PFSK-1 (cell line): Measurements from ENCODE around the gene CDC42EP4.

Source experiments
- FOXP2 ChIP-seq: optimal IDR thresholded peaks from 2 replicates; pipeline ENCODE3; 2011; ENCODE audit warnings: borderline replicate concordance, control low read depth, inconsistent platforms; ENCODE audit not compliant: insufficient read depth; ENCODE audit errors: extremely low read length, extremely low read depth
- POLR2AphosphoS5 ChIP-seq: IDR thresholded peaks from 2 replicates; pipeline ENCODE4 v1.6.1; 2012; ENCODE audit warnings: low read depth, mild to moderate bottlenecking, control low read depth, low read length, moderate library complexity
- REST ChIP-seq, 2 experiments: IDR thresholded peaks; 2 replicates each; pipeline versions ENCODE4 v1.6.1 to v1.8.0; 2011 to 2012; ENCODE audit warnings: low read depth in 2 of 2, low read length in 2 of 2, control low read depth in 1 of 2, inconsistent platforms in 1 of 2, mild to moderate bottlenecking in 1 of 2, moderate library complexity in 1 of 2; ENCODE audit not compliant: insufficient read depth in 1 of 2
- SIN3A ChIP-seq: IDR thresholded peaks from 2 replicates; pipeline ENCODE4 v1.6.1; 2012; ENCODE audit warnings: mild to moderate bottlenecking, low read length, moderate library complexity, borderline replicate concordance; ENCODE audit not compliant: insufficient read depth
- TAF1 ChIP-seq: IDR thresholded peaks from 2 replicates; pipeline ENCODE4 v1.6.1; 2012; ENCODE audit warnings: low read length, control low read depth, borderline replicate concordance; ENCODE audit not compliant: insufficient read depth

CDC42EP4 gene

GRCh38 chr17:73311428-73311780, 397 bp downstream of the CDC42EP4 start:
- TF ChIP-seq SIN3A = no peak
- TF ChIP-seq REST (IDR thresholded peaks at IDR 0.05; ENCODE audit: insufficient read depth in 1 of 2, low read depth in 2 of 2, low read length in 2 of 2) = no peak
- no peak for TF ChIP-seq FOXP2
- TF ChIP-seq POLR2AphosphoS5 = no peak
- TF ChIP-seq TAF1 = no peak

GRCh38 chr17:73309727-73310596, 1.8 kb downstream of the CDC42EP4 start:
- TF ChIP-seq TAF1 (no peak), REST (IDR thresholded peaks at IDR 0.05; ENCODE audit: insufficient read depth in 1 of 2, low read depth in 2 of 2, low read length in 2 of 2) (no peak), FOXP2 (no peak), SIN3A (no peak), POLR2AphosphoS5 (no peak)

- TF ChIP-seq FOXP2 (no peak), REST (IDR thresholded peaks at IDR 0.05; ENCODE audit: insufficient read depth in 1 of 2, low read depth in 2 of 2, low read length in 2 of 2) (no peak), SIN3A (no peak), POLR2AphosphoS5 (no peak), TAF1 (no peak)
Measured at GRCh38 chr17:73308017-73308823, 3.6 kb downstream of the CDC42EP4 start.

GRCh38 chr17:73307130-73307529, 4.7 kb downstream of the CDC42EP4 start:
- TF ChIP-seq POLR2AphosphoS5 (no peak), REST (IDR thresholded peaks at IDR 0.05; ENCODE audit: insufficient read depth in 1 of 2, low read depth in 2 of 2, low read length in 2 of 2) (no peak), SIN3A (no peak)
